ENCODE data around the gene FOXRED2.

- TF ChIP-seq ZNF274 (IDR thresholded peaks at IDR 0.05; ENCODE audit: low read depth, low read length): no peak
- no peak for TF ChIP-seq SUZ12 (IDR thresholded peaks at IDR 0.05; ENCODE audit: extremely low read depth, insufficient read depth, insufficient read length)
Observed at GRCh38 chr22:36512991-36513390, 6.2 kb upstream of the FOXRED2 start.

All from NT2/D1 (cell line).